PC-9 (cell line): ENCODE results near the gene MED29. TPM values are rescaled to one million over a fixed set of nuclear protein-coding genes. Genes with fewer than 3 reads are reported as not detected.

ENCODE experiments used
- BruUV-seq: library from RNA; stranded (reverse); fragments of 400-500 nt; replicated peaks from 2 replicates; lab custom pipeline; 2021; lab: Mats Ljungman, UMichigan
- CTCF ChIA-PET: fragments of 300-600 bp; sonication (Branson Sonifier 250); formaldehyde crosslinking; loops from one replicate; lab custom pipeline; 2022; ENCODE audit warnings: antibody characterized with exemption; lab: Charles Lee
- POLR2A ChIA-PET: fragments of 300-600 bp; sonication (Branson Sonifier 250); formaldehyde crosslinking; loops from one replicate; lab custom pipeline; 2022; ENCODE audit warnings: antibody characterized with exemption; ENCODE audit not compliant: unreplicated experiment; lab: Charles Lee
- DNase-seq, 2 experiments: peaks; one replicate each; pipeline versions ENCODE4 v3.0.0 to v3.0.0-alpha.2; 2015 to 2022; ENCODE audit warnings: mixed read lengths in 1 of 2
- H2AFZ ChIP-seq: fragments of 200-600 bp; sonication (generic); 2 replicates; pipeline ENCODE4 v1.8.1; 2017; ENCODE audit warnings: antibody characterized with exemption
- H3F3A ChIP-seq: fragments of 200-600 bp; sonication (generic); 2 replicates; pipeline ENCODE4 v1.8.1; 2017; ENCODE audit warnings: antibody characterized with exemption, mild to moderate bottlenecking, low read depth; ENCODE audit not compliant: insufficient read depth
- H3K27ac ChIP-seq: fragments of 200-600 bp; sonication (generic); 2 replicates; pipeline ENCODE4 v1.6.1; 2016; ENCODE audit warnings: mixed run types
- H3K27me3 ChIP-seq: fragments of 200-600 bp; sonication (generic); 2 replicates; pipeline ENCODE4 v1.6.1; 2016; ENCODE audit warnings: low read depth, mixed run types; ENCODE audit not compliant: insufficient read depth
- H3K36me3 ChIP-seq: fragments of 200-600 bp; sonication (generic); 2 replicates; pipeline ENCODE4 v1.6.1; 2016; ENCODE audit warnings: low read depth, mixed run types
- H3K4me1 ChIP-seq: fragments of 200-600 bp; sonication (generic); replicated peaks from 2 replicates; pipeline ENCODE4 v1.6.1; 2016; ENCODE audit warnings: mixed run types; ENCODE audit not compliant: insufficient read depth
- H3K4me2 ChIP-seq: fragments of 200-600 bp; sonication (generic); 2 replicates; pipeline ENCODE4 v1.6.1; 2017; ENCODE audit warnings: mixed run types
- H3K4me3 ChIP-seq: fragments of 200-600 bp; sonication (generic); 2 replicates; pipeline ENCODE4 v1.6.1; 2016; ENCODE audit warnings: mixed run types
- H3K79me2 ChIP-seq: fragments of 200-600 bp; sonication (generic); 2 replicates; pipeline ENCODE4 v1.6.1; 2017; ENCODE audit warnings: low read depth, mixed run types
- H3K9me2 ChIP-seq: fragments of 200-600 bp; sonication (generic); 2 replicates; pipeline ENCODE4 v1.8.1; 2017; ENCODE audit warnings: mild to moderate bottlenecking; ENCODE audit not compliant: insufficient read depth
- H3K9me3 ChIP-seq: fragments of 200-600 bp; sonication (generic); 2 replicates; pipeline ENCODE4 v1.8.1; 2016; ENCODE audit warnings: low read depth; ENCODE audit not compliant: insufficient read depth
- H4K20me1 ChIP-seq: fragments of 200-600 bp; sonication (generic); 2 replicates; pipeline ENCODE4 v1.8.1; 2017; ENCODE audit not compliant: insufficient read depth
- EZH2 ChIP-seq: fragments of 200-600 bp; sonication (generic); IDR thresholded peaks from 2 replicates; pipeline ENCODE4 v1.8.0; 2017; ENCODE audit warnings: antibody characterized with exemption, low read depth
- intact Hi-C: fragments of 100-400 bp; cut with micrococcal nuclease; formaldehyde crosslinking; loops from one replicate; pipeline ENCODE4 v1.10.0; 2022; ENCODE audit not compliant: unreplicated experiment
- microRNA-seq: library from miRNA; unstranded; fragments of <30 nt; microRNA quantifications from one replicate; pipeline ENCODE4 v1.2.0, GENCODE V29; 2021; ENCODE audit warnings: borderline number of aligned reads, borderline replicate concordance
- total RNA-seq: library from RNA; stranded (reverse); gene quantifications from 2 replicates; pipeline ENCODE4 v1.2.3, GENCODE V29; 2021
- TF ChIP-seq, protein P1 (sequence below): fragments of 200-600 bp; sonication (generic); conservative IDR thresholded peaks from 2 replicates; pipeline ENCODE4 v1.6.1; 2017; ENCODE audit warnings: mixed run types, antibody characterized with exemption, mild to moderate bottlenecking, moderate library complexity

The MED29 gene
- total RNA-seq, 1 experiment from 2014 or later = 30.9 TPM

DNA sequence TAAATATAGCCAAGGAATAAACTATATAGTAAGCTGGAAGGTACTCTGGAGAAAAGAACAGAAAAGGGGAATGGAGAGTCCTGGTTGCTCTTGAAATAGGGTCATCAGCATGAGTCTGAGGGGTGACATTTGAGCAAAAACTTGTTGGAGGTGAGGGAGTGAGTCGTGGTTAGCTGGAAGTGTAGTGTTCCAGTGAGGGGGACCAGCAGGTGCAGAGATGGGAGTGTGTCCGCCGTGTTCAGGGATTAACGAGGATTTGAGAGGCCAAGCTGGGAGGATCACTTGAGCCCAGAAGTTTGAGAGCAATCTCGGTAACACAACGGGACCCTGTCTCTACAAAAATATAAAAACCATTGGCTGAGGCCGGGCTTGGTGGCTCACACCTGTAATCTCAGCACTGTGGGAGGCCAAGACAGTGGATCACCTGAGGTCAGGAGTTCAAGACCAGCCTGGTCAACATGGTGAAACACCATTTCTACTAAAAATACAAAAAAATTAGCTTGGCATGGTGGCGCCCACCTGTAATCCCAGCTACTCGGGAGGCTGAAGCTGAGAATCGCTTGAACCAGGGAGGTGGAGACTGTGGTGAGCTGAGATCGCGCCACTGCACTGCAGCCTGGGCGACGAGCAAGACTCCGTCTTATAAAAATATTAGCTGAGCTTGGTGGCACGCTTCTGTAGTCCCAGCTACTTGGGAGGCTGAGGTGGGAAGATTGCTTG lies 55.3 kb downstream of the MED29 start:
- CTCF ChIA-PET = no interaction called here
- no peaks in the 10 kb centered on the region for H3K27me3 ChIP-seq
- peak overlapping the region; percentile 100 for H3K4me2 ChIP-seq
- POLR2A ChIA-PET = interaction anchor here (0.7 kb wide), 1 partner anchor 1516 kb away, joined by 6 read pairs; no protein-coding TSS in a partner anchor
- BruUV-seq = no TSS peak
- H3K4me1 ChIP-seq = peaks cover 30% of the 10 kb centered on the region
- no peak overlapping the region for H2AFZ ChIP-seq
- intact Hi-C loops = loop anchor here (5.0 to 10.0 kb wide), 3 partner anchors 36 to 318 kb away; partner anchors contain the start of genes MED29, PAF1 and TIMM50
- peaks cover 39% of the 10 kb centered on the region for H3F3A ChIP-seq
- DNase-seq = no peak
- no peaks in the 10 kb centered on the region for H3K9me2 ChIP-seq
- peaks cover 67% of the 10 kb centered on the region for H3K79me2 ChIP-seq
- peaks cover 39% of the 10 kb centered on the region for H4K20me1 ChIP-seq
- H3K27ac ChIP-seq = peak overlapping the region; percentile 97; the same call in 1 of the 2 replicates
- TF ChIP-seq, protein P1, sequence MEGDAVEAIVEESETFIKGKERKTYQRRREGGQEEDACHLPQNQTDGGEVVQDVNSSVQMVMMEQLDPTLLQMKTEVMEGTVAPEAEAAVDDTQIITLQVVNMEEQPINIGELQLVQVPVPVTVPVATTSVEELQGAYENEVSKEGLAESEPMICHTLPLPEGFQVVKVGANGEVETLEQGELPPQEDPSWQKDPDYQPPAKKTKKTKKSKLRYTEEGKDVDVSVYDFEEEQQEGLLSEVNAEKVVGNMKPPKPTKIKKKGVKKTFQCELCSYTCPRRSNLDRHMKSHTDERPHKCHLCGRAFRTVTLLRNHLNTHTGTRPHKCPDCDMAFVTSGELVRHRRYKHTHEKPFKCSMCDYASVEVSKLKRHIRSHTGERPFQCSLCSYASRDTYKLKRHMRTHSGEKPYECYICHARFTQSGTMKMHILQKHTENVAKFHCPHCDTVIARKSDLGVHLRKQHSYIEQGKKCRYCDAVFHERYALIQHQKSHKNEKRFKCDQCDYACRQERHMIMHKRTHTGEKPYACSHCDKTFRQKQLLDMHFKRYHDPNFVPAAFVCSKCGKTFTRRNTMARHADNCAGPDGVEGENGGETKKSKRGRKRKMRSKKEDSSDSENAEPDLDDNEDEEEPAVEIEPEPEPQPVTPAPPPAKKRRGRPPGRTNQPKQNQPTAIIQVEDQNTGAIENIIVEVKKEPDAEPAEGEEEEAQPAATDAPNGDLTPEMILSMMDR = no peak
- TF ChIP-seq EZH2 = no peak
- H3K9me3 ChIP-seq = no peaks in the 10 kb centered on the region
- peaks cover 11% of the 10 kb centered on the region for H3K36me3 ChIP-seq
- peak overlapping the region; percentile 83 for H3K4me3 ChIP-seq

- TF ChIP-seq EZH2 = no peak
- TF ChIP-seq, protein P1 = no peak
- ChIA-PET POLR2A (interaction anchor here (0.6 to 0.7 kb wide), 2 partner anchors 32 to 46 kb away, joined by 3 to 18 read pairs; partner anchors contain the start of gene TIMM50), CTCF (no interaction called here)
- H3K36me3 ChIP-seq = peaks cover 24% of the 10 kb centered on the region
- peaks cover 84% of the 10 kb centered on the region for H3K79me2 ChIP-seq
- no peaks in the 10 kb centered on the region for H3K9me3 ChIP-seq
- DNase-seq = peak; percentile 39 to 69
- peak overlapping the region; percentile 100 for H3K4me2 ChIP-seq
- intact Hi-C loops = loop anchor here (5.0 to 10.0 kb wide), 3 partner anchors 34 to 317 kb away; partner anchors contain the start of genes MED29, PAF1 and TIMM50
- peaks cover 46% of the 10 kb centered on the region for H4K20me1 ChIP-seq
- H3K27me3 ChIP-seq = no peaks in the 10 kb centered on the region
- H3K4me3 ChIP-seq = 0 out of 2 replicates have a peak overlapping the region, but pooled peaks have one; percentile 83
- BruUV-seq = no TSS peak
- H3K9me2 ChIP-seq = no peaks in the 10 kb centered on the region
- H3K4me1 ChIP-seq = peaks cover 29% of the 10 kb centered on the region
- H2AFZ ChIP-seq = no peak overlapping the region
- H3K27ac ChIP-seq = peak overlapping the region; percentile 43
- H3F3A ChIP-seq = peaks cover 30% of the 10 kb centered on the region
Observed at GRCh38 chr19:39448271-39448670, 57.1 kb downstream of the MED29 start.

- intact Hi-C loops = loop anchor here (5.0 to 10.0 kb wide), 3 partner anchors 33 to 316 kb away; partner anchors contain the start of genes MED29, PAF1 and TIMM50
- POLR2A ChIA-PET = interaction anchor here (0.6 to 0.7 kb wide), 2 partner anchors 10 to 45 kb away, joined by 3 read pairs; no protein-coding TSS in a partner anchor
- H3K9me2 ChIP-seq = no peaks in the 10 kb centered on the region
- H3K9me3 ChIP-seq = no peaks in the 10 kb centered on the region
- no peak overlapping the region for H3K4me3 ChIP-seq
- H3K4me2 ChIP-seq = no peak overlapping the region
- TF ChIP-seq, protein P1 = no peak
- TF ChIP-seq EZH2 = no peak
- no peaks in the 10 kb centered on the region for H3K27me3 ChIP-seq
- peaks cover 22% of the 10 kb centered on the region; the same call in 1 of the 2 replicates for H3F3A ChIP-seq
- no peak for DNase-seq
- H4K20me1 ChIP-seq = peaks cover 53% of the 10 kb centered on the region
- BruUV-seq = no TSS peak
- H3K79me2 ChIP-seq = peaks cover 85% of the 10 kb centered on the region
- CTCF ChIA-PET = no interaction called here
- peaks cover 24% of the 10 kb centered on the region for H3K4me1 ChIP-seq
- no peak overlapping the region for H3K27ac ChIP-seq
- H3K36me3 ChIP-seq = peaks cover 31% of the 10 kb centered on the region
- no peak overlapping the region for H2AFZ ChIP-seq
Observed at GRCh38 chr19:39449116-39449797, 58.1 kb downstream of the MED29 start.

Small RNA genes within 50 kb of the gene (microRNA-seq; reads per million reads assigned to microRNA genes)
- gene MIR4530 = not detected

Other genes starting within 250 kb of the MED29 start
- 22.7 and 23.2 TPM in 2 replicates for gene NCCRP1, start 194.4 kb upstream of the MED29 start, total RNA-seq
- gene SYCN, start 187.1 kb upstream of the MED29 start, total RNA-seq = not detected in 2 replicates
- not detected in 2 replicates for gene IFNL3, start 146.4 kb upstream of the MED29 start, total RNA-seq
- gene IFNL4, start 142.5 kb upstream of the MED29 start, total RNA-seq = not detected in 2 replicates
- gene IFNL2, start 123.0 kb upstream of the MED29 start, total RNA-seq = not detected in 2 replicates
- gene IFNL1, start 95.0 kb upstream of the MED29 start, total RNA-seq = not detected in 2 replicates
- 2.3 and 4.0 TPM in 2 replicates for gene LRFN1, start 70.5 kb upstream of the MED29 start, total RNA-seq
- gene GMFG, start 55.3 kb upstream of the MED29 start, total RNA-seq = 0.78 TPM in 1 of 2 replicates, not detected in the other
- gene SAMD4B, start 49.0 kb upstream of the MED29 start, total RNA-seq = 152 and 163 TPM in 2 replicates
- gene PAF1, start 272 bp upstream of the MED29 start, total RNA-seq = 54.3 and 61.1 TPM in 2 replicates
- gene ZFP36, start 15.5 kb downstream of the MED29 start, total RNA-seq = 31.0 and 36.3 TPM in 2 replicates
- 26.1 and 32.1 TPM in 2 replicates for gene PLEKHG2, start 21.3 kb downstream of the MED29 start, total RNA-seq
- gene RPS16, start 44.6 kb downstream of the MED29 start, total RNA-seq = 2,510 and 2,860 TPM in 2 replicates
- gene SUPT5H, start 54.2 kb downstream of the MED29 start, total RNA-seq = 99.7 and 118 TPM in 2 replicates
- gene TIMM50, start 89.5 kb downstream of the MED29 start, total RNA-seq = 85.5 and 95.9 TPM in 2 replicates
- 1.4 and 3.6 TPM in 2 replicates for gene DLL3, start 107.6 kb downstream of the MED29 start, total RNA-seq
- gene SELENOV, start 123.8 kb downstream of the MED29 start, total RNA-seq = 0.35 TPM in 1 of 2 replicates, not detected in the other
- 2.3 and 3.4 TPM in 2 replicates for gene EID2B, start 141.5 kb downstream of the MED29 start, total RNA-seq
- 14.6 TPM in 2 replicates for gene EID2, start 148.8 kb downstream of the MED29 start, total RNA-seq
- gene LGALS13, start 211.1 kb downstream of the MED29 start, total RNA-seq = not detected in 2 replicates